HEK293T (cell line): ENCODE measurements around the gene SLC38A4.

Experiments
- ELF4 ChIP-seq: fragments of 450-650 bp; IDR thresholded peaks from 2 replicates; pipeline ENCODE4 v1.6.1; 2017; ENCODE audit warnings: antibody characterized with exemption
- FOXA1 ChIP-seq: fragments of 450-650 bp; IDR thresholded peaks from 2 replicates; pipeline ENCODE4 v1.6.1; 2016; ENCODE audit warnings: mild to moderate bottlenecking
- FOXM1 ChIP-seq: fragments of 450-650 bp; IDR thresholded peaks from 2 replicates; pipeline ENCODE4 v1.6.1; 2017; ENCODE audit warnings: mild to moderate bottlenecking, borderline replicate concordance
- SP1 ChIP-seq: fragments of 450-650 bp; IDR thresholded peaks from 2 replicates; pipeline ENCODE4 v1.6.1; 2017
- SUZ12 ChIP-seq: fragments of 450-650 bp; IDR thresholded peaks from 2 replicates; pipeline ENCODE4 v1.6.1; 2016; ENCODE audit warnings: mild to moderate bottlenecking

- TF ChIP-seq SP1 = no peak
- TF ChIP-seq ELF4 = no peak
- no peak for TF ChIP-seq FOXA1
- no peak for TF ChIP-seq FOXM1
- no peak for TF ChIP-seq SUZ12
These were observed 82.3 kb downstream of the SLC38A4 start for GRCh38 chr12:46743456-46743855.
